RCC 7860 (cell line): Measurements from ENCODE around the gene DUSP16.
"Not testable (repeated sequence)": the region's sequence is repeated elsewhere in the genome, so short reads cannot be mapped to it uniquely, and the experiment has no call there.

Experiments
- DNase-seq: peaks from one replicate; pipeline ENCODE4 v3.0.0-alpha.2; 2015; ENCODE audit warnings: low spot score
- FAIRE-seq: peaks from 2 replicates; lab custom pipeline; 2012; peaks lifted over from hg19 to GRCh38; lab: Jason Lieb, UNC

DUSP16 gene

GRCh38 chr12:12585115-12585863 is 22.6 kb upstream of the DUSP16 start:
- no peak for FAIRE-seq

DNA sequence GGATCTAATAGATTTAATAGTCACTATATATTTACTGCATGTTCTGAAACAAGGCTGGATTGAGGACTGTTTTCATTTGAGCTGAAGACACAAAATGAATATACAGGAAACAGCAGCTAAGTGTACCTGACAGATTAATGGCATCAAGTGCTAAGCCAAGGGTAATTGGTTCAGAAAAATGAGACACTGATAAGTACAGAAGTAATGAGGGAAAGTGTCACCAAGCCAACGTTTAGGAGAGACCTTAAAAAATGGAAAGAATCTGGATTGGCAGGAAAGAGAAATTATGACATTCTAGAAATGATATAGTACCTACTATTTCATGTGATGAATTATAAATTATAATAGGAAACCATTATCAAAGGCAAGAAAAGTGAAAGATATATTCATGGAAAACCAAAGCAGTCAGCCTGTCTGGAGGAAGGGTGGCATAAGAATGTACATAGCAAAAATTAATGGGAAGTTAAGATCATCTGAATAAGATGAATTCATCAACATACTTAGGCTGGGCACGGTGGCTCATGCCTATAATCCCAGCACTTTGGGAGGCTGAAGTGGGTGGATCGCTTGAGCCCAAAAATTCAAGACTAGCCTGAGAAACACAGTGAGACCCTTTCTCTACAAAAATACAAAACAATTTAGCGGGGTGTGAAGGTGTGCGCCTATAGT is 21.0 kb upstream of the DUSP16 start:
- FAIRE-seq (no peak), DNase-seq (no peak)

More at GRCh38 chr12:12585115-12585863, 22.6 kb upstream of the DUSP16 start:
- DNase-seq: no peak

DNA sequence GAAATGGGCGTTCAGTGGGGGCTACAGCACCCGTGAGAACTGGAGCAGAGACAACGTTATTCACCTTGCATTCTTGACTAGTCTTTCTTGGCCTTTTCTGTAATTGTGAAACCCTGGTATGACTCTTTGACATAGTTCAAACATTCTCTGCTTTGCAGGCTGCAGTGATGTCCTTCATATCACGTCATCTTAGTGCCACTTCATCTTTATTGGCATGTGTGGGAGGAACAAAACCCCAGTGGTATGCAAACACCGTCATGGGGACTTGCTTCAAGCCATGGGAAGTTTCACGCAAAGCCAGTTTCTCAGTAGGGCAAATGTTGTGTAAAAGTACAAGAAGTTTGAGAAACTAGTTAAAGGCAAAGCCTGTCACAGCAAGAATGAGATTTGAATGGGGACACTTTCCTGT is 20.2 kb upstream of the DUSP16 start:
- DNase-seq (peak; percentile 79), FAIRE-seq (no peak)

DNA sequence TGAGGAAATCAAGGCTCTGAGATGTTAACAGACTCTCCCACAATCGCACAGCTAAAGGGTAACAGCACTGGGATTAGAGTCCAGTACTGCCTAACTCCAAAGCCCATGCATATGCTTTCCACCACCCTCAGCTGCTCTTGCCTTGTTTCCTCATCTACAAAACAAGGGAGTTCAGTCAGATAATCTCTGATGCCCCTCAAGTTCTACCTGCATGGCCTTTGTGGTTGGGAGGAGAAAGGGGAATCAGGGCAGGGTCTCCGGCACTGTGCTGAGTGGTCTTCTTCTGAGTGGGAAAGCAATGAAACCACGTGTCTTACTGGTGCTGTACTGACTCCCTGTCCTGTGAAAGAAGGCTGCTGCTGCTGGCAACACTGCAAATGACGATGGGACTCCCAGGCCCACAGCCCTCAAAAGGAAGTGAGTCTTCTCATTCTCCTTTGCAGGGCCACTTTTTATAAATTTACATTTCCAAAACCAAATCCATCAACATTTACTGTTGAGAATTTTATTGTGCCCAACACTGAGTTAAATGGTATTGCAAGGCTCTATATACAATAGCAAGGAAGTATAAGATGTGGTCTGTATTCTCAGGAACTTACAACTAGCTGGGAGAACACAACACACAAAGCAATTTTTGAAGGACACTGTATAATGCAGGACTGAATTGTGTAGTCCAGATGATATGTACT is 19.7 kb upstream of the DUSP16 start:
- FAIRE-seq: no peak
- no peak for DNase-seq

DNA sequence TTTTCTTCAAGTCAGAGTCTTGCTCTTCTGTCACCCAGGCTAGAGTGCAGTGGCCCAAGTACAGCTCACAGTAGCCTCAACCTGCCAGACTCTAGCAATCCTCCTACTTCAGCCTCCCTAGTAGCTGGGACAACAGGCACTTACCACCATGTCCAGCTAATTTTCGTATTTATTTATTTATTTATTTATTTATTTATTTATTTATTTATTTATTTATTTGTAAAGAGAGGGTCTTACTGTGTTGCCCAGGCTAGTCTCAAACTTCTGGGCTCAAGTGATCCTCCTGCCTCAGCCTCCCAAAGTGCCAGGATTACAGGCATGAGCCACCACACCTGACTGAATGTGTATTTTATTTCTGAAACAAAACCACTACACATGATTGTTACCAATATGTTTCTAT is 18.1 kb upstream of the DUSP16 start:
- FAIRE-seq, DNase-seq: not testable (repeated sequence)

DNA sequence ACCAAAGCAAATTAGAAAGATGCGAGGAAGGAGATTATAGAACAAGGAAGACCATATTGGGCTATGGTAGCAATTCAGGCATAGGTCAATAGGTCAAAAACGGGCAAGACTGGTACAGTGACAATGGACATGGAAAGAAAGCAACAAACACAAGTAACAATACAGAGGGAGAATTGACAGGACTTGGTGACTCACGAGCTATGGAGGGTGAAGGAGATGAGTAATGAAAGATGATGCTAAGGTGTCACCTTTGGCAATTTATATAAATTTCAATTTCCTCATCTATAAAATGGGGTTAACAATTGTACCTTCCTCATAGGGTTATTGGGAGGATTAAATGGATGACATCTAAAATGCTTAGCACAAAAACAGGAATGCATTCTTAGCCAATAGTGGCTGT is 15.1 kb upstream of the DUSP16 start:
- FAIRE-seq (no peak), DNase-seq (no peak)

DNA sequence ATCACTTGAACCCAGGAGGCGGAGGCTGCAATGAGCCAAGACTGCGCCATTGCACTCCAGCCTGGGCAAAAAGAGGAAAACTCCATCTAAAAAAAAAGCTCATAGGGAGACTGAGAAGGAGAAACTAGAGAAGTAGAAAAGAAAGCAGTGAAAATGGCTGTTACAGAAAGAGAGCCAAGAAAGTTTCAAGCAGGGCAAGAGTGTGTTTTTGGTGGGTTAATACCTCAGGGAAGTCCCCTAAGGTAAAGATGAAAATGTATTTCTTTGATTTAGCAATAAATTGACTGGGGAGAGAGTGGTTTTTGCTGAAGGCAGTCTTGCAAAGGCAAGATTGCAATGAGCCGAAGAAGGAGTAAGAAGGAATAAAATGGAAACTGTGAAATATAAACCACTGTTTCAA is 10.0 kb upstream of the DUSP16 start:
- DNase-seq (no peak), FAIRE-seq (no peak)

- not testable (repeated sequence) for DNase-seq, FAIRE-seq
Measured at GRCh38 chr12:12565971-12566370, 3.3 kb upstream of the DUSP16 start.

GRCh38 chr12:12564911-12565310 is 2.2 kb upstream of the DUSP16 start:
- no peak for FAIRE-seq
- no peak for DNase-seq

- no peak for DNase-seq
- no peak for FAIRE-seq
Measured at GRCh38 chr12:12563290-12563928, 746 bp upstream of the DUSP16 start.

DNA sequence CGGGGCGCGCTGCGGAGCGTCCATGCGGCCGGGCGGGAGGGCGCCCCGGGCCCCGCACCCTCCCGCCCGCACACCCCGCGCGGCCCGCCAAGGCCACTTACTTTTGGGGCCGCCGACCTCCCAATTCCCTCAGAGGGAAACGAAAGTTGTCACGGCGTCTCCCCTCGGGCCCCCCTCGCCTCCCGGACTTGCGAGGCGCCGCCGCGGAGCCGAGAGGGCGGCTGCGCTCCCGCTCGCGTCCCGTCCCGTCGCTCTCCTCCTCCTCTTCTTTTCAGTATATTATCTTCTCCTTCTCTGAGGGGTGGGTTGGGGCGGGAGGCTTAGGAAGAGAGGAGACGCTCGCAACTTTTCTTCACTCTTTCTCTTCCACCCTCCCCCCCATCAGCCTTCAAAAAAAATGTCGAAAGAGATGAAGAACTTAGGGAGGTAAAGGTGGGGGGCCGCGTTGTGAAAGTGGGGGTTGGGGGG is 613 bp downstream of the DUSP16 start:
- FAIRE-seq (no peak), DNase-seq (no peak)

GRCh38 chr12:12561371-12562015 is 1.2 kb downstream of the DUSP16 start:
- DNase-seq (peak; percentile 15), FAIRE-seq (no peak)

- DNase-seq: peak; percentile 57
- peak; percentile 46 for FAIRE-seq
Measured at GRCh38 chr12:12560587-12561370, 1.9 kb downstream of the DUSP16 start.

DNA sequence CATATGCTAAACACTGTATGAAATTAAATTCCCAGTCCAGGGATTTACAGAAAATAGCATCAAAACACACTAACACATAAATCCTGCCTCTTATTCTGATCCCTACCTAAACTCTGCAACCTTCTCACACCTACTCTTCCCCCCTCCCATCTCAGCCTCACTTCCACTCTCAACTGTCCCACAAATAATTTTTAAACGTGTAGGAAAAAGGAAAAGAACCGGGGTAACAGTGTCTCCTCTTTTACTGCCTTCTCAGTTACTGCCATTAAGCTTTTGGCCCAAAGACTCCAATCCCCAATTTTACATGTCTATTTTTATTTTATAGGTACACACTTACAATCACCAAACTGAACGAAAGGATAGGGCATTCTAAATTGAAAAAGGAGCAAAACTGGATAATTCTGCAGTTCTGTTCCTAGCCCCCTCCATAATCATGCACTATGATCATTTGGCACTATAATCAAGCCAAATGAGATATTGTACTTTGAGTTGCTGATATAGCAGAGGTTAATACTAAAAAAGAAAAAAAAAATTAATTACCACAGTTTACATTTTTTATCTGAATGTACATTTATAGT is 2.9 kb downstream of the DUSP16 start:
- no peak for FAIRE-seq
- no peak for DNase-seq

- FAIRE-seq: no peak
Measured at GRCh38 chr12:12558291-12558690, 4.4 kb downstream of the DUSP16 start.

GRCh38 chr12:12557733-12558132 is 4.9 kb downstream of the DUSP16 start:
- DNase-seq: no peak
- FAIRE-seq: no peak

More at GRCh38 chr12:12558291-12558690, 4.4 kb downstream of the DUSP16 start:
- no peak for DNase-seq

GRCh38 chr12:12555656-12556055 is 7.0 kb downstream of the DUSP16 start:
- no peak for DNase-seq
- FAIRE-seq: no peak

- FAIRE-seq: no peak
- no peak for DNase-seq
Measured at GRCh38 chr12:12553208-12553785, 9.4 kb downstream of the DUSP16 start.

DNA sequence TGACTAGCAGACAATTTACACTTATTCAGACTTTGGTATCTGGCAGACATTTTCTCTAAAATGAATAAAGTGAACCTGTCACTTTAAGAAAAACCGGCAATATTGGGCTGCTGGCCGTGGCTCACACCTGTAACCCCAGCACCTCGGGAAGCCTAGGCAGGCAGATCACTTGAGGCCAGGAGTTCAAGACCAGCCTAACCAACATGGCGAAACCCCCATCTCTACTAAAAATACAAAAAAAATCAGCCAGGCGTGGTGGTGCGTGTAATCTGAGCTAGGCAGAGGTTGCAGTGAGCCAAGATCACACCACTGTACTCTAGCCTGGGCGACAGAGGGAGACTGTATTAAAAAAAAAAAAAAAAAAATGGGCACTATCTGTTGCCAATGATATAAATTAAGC is 11.5 kb downstream of the DUSP16 start:
- FAIRE-seq (no peak), DNase-seq (no peak)
